Eye (tissue), 1 donor: ENCODE data around the gene NPAS3.

Source experiments
- DNase-seq: peaks from one replicate; pipeline ENCODE4 v3.0.0-alpha.2; 2015

Gene NPAS3

GRCh38 chr14:33393895-33394368 lies 455.3 kb downstream of the NPAS3 start:
- DNase-seq: peak; percentile 54

- DNase-seq: no peak
These were observed 462.6 kb downstream of the NPAS3 start for GRCh38 chr14:33401311-33401710.

GRCh38 chr14:33402604-33403003 lies 463.9 kb downstream of the NPAS3 start:
- DNase-seq: no peak

- DNase-seq: no peak
These were observed 465.4 kb downstream of the NPAS3 start for GRCh38 chr14:33404054-33404453.

- DNase-seq: no peak
These were observed 466.4 kb downstream of the NPAS3 start for GRCh38 chr14:33404964-33405574.

- DNase-seq: no peak
These were observed 468.1 kb downstream of the NPAS3 start for GRCh38 chr14:33406766-33407165.

- DNase-seq: no peak
These were observed 469.6 kb downstream of the NPAS3 start for GRCh38 chr14:33408291-33408690.

- DNase-seq: no peak
These were observed 473.8 kb downstream of the NPAS3 start for GRCh38 chr14:33412450-33412849.

- no peak for DNase-seq
These were observed 474.7 kb downstream of the NPAS3 start for GRCh38 chr14:33413381-33413780.

GRCh38 chr14:33414041-33414440 lies 475.4 kb downstream of the NPAS3 start:
- DNase-seq: no peak

GRCh38 chr14:33420051-33420627 lies 481.5 kb downstream of the NPAS3 start:
- no peak for DNase-seq

- DNase-seq: no peak
These were observed 491.8 kb downstream of the NPAS3 start for GRCh38 chr14:33430414-33431035.

- peak; percentile 71 for DNase-seq
These were observed 493.8 kb downstream of the NPAS3 start for GRCh38 chr14:33432407-33433023.

- DNase-seq: no peak
These were observed 494.7 kb downstream of the NPAS3 start for GRCh38 chr14:33433396-33433795.

GRCh38 chr14:33435911-33436689 lies 497.4 kb downstream of the NPAS3 start:
- no peak for DNase-seq

- no peak for DNase-seq
These were observed 503.0 kb downstream of the NPAS3 start for GRCh38 chr14:33441633-33442032.

GRCh38 chr14:33444136-33444535 lies 505.5 kb downstream of the NPAS3 start:
- DNase-seq: no peak

GRCh38 chr14:33449268-33449667 lies 510.6 kb downstream of the NPAS3 start:
- DNase-seq: no peak

- no peak for DNase-seq
These were observed 511.2 kb downstream of the NPAS3 start for GRCh38 chr14:33449703-33450395.

- DNase-seq: no peak
These were observed 511.7 kb downstream of the NPAS3 start for GRCh38 chr14:33450416-33450815.

GRCh38 chr14:33451211-33451610 lies 512.5 kb downstream of the NPAS3 start:
- DNase-seq: no peak

GRCh38 chr14:33452995-33453394 lies 514.3 kb downstream of the NPAS3 start:
- no peak for DNase-seq
